GM12874 (cell line): ENCODE measurements around the gene COX18.

Experiments used
- CTCF ChIP-seq: IDR thresholded peaks from 2 replicates; pipeline ENCODE4 v1.5.1; 2011; ENCODE audit warnings: low read depth, mild to moderate bottlenecking, control low read depth, low read length, moderate library complexity; ENCODE audit not compliant: insufficient read depth

COX18 gene

GRCh38 chr4:73006286-73006990 is 63.1 kb downstream of the COX18 start:
- no peak for TF ChIP-seq CTCF

- no peak for TF ChIP-seq CTCF
These were observed 64.0 kb downstream of the COX18 start for GRCh38 chr4:73005514-73005913.
